ENCODE measurements around the gene C1QTNF9B. TPM values are rescaled to one million over a fixed set of nuclear protein-coding genes. Genes with fewer than 3 reads are reported as not detected.
"Not testable (repeated sequence)": the region's sequence is repeated elsewhere in the genome, so short reads cannot be mapped to it uniquely, and the experiment has no call there.

Gene C1QTNF9B
- total RNA-seq, 1 donor from 2014 or later: not detected

DNA sequence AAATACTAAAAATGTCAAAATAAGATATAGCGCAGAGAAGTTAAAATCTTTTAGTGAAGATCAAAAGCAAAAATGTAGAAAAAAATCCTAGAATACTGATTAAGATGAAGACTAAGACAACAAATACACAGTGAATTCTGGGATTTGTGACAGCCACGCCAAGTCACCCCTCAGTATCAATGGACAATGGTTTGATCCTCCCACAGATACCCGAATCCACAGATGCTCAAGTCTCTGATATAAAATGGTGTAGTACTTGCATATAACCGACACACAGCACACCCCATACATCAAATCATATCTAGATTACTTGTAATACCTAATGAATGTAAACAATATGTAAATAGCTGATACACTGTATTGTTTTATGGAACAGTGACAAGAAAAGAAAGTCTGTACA lies 14.0 kb downstream of the C1QTNF9B start:
- Mint-ChIP-seq H3K4me3 (no peak overlapping the region), H3K4me1 (peaks cover 10% of the 10 kb centered on the region), H3K27ac (no peak overlapping the region), H3K36me3 (ENCODE audit: low read depth) (peaks cover 46% of the 10 kb centered on the region), H3K9me3 (no peaks in the 10 kb centered on the region), H3K27me3 (no peaks in the 10 kb centered on the region)
- ATAC-seq (ENCODE audit: low read depth) (no peak), DNase-seq (no peak)
- ChIA-PET POLR2A (no interaction called here), CTCF (no interaction called here)
- intact Hi-C loops (cut with micrococcal nuclease): no loop called here
- TF ChIP-seq, protein P1, sequence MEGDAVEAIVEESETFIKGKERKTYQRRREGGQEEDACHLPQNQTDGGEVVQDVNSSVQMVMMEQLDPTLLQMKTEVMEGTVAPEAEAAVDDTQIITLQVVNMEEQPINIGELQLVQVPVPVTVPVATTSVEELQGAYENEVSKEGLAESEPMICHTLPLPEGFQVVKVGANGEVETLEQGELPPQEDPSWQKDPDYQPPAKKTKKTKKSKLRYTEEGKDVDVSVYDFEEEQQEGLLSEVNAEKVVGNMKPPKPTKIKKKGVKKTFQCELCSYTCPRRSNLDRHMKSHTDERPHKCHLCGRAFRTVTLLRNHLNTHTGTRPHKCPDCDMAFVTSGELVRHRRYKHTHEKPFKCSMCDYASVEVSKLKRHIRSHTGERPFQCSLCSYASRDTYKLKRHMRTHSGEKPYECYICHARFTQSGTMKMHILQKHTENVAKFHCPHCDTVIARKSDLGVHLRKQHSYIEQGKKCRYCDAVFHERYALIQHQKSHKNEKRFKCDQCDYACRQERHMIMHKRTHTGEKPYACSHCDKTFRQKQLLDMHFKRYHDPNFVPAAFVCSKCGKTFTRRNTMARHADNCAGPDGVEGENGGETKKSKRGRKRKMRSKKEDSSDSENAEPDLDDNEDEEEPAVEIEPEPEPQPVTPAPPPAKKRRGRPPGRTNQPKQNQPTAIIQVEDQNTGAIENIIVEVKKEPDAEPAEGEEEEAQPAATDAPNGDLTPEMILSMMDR (IDR thresholded peaks at IDR 0.05): no peak

DNA sequence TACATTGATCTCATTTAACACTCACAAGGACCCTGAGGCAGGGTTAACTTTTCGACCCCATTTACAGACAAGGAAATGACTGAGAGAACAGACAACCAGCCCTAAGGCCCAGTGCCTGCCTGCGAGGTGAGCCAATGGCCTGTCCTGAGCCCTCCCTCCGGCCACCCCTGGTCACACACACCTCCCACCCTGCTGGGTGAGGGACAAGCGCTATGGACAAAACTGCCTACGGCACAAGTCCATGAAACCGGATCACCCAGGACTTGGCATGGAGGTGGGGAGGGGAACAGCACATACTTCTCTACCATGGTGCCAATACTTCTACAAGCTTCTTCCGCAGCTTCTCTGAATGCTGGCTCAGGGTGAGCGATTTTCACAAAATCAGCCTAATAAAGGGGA lies 15.9 kb downstream of the C1QTNF9B start:
- ATAC-seq (ENCODE audit: low read depth); H3K4me3 Mint-ChIP-seq; intact Hi-C loops (cut with micrococcal nuclease); H3K27me3 Mint-ChIP-seq; DNase-seq; H3K4me1 Mint-ChIP-seq; CTCF ChIA-PET; H3K27ac Mint-ChIP-seq; H3K9me3 Mint-ChIP-seq; POLR2A ChIA-PET: not testable (repeated sequence)
- peaks cover 49% of the 10 kb centered on the region for H3K36me3 Mint-ChIP-seq (ENCODE audit: low read depth)

DNA sequence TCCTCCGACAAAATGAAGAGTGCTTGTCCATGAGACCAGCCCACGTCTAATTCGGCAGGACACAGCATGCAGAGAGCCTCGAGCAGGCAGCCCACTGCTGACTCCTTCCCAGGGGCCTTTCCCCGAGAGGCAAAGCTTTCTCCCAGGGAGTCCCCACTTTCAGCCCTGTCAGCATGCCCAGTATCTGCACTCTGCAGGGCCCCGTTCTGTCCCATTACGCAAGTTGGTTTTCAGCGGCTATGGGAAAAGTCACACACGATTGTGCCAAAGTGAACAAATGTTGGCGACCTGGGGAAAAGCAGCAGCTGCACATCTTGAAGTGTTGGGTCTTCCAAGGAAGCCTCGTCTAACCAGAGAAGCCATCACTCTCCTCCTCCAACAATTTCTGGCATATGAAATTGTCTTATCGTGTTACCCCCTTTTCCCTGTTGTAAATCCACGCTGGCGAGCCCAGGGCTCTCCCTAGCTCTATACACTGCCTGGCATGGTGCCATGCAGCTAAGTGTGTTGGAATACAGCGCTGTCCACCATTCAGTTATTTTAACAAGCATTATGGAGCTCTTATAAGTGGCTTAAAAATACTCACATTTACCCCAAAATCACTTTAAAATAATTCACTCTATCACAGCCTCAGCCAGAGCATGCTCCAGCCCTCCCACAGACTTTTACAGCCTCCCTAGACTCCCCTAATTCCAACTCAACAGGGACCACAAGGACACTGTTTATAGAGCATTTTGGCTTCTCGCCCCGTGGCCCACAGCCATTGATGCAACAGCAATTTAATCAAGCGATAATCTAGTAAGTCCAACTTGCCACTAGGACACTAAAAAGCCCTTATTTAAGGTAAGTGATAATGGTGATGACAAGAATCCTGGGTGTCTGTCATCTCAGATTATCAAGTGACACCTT lies 16.6 kb downstream of the C1QTNF9B start:
- DNase-seq, H3K4me1 Mint-ChIP-seq: not testable (repeated sequence)

DNA sequence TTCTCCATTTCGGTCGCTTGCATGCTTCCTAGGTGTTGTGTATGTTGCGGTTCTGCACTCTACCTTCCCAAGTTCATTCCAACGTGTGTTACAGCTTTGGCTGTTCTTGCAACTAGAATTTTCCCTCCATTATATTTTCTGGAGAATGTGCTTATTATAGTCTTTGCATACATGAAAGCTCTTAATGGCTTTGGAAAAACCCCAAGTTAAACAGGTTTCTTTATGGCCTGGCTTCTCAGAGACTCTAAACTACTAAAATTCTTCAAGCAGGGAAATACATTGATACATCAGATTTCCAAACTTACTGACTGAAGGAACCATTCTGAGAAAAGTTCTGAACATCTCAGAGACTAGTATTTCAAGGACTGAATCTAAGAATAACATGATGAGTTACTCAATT lies 20.0 kb downstream of the C1QTNF9B start:
- Mint-ChIP-seq H3K36me3 (ENCODE audit: low read depth) (peaks cover 49% of the 10 kb centered on the region), H3K27ac (no peak overlapping the region), H3K27me3 (no peaks in the 10 kb centered on the region), H3K9me3 (no peaks in the 10 kb centered on the region), H3K4me3 (no peak overlapping the region), H3K4me1 (no peaks in the 10 kb centered on the region)
- ATAC-seq (ENCODE audit: low read depth): no peak
- intact Hi-C loops (cut with micrococcal nuclease): no loop called here
- CTCF ChIA-PET: no interaction called here
- TF ChIP-seq, protein P1 (IDR thresholded peaks at IDR 0.05): no peak
- DNase-seq: no peak
- POLR2A ChIA-PET: interaction anchor here (0.6 kb wide), 1 partner anchor 13 kb away, joined by 3 read pairs; no protein-coding TSS in a partner anchor

More for the DNA sequence above, 16.6 kb downstream of the C1QTNF9B start:
- peaks cover 56% of the 10 kb centered on the region for H3K36me3 Mint-ChIP-seq (ENCODE audit: low read depth)
- POLR2A ChIA-PET; H3K27ac Mint-ChIP-seq; CTCF ChIA-PET; intact Hi-C loops (cut with micrococcal nuclease); H3K4me3 Mint-ChIP-seq; H3K27me3 Mint-ChIP-seq; H3K9me3 Mint-ChIP-seq; ATAC-seq (ENCODE audit: low read depth): not testable (repeated sequence)

DNA sequence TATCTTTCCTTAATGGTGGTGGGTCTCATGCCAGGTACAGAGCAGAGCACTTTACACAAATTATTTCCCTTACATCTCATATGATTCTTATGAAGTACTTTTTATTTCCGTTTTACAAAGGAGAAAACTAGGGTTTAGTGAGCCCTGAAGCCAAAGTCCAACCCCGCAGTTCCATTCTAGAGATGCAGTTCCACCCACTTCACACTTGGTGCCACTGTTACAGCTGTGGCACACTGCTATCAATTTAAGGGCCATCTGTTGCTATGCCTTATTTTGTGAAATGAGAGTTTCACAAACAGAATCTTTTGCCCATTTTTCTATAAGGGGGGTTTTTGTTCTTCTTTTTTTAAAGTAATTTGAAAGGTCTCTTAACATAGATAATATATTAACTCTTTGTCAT lies 21.0 kb downstream of the C1QTNF9B start:
- no peak overlapping the region for H3K27ac Mint-ChIP-seq
- DNase-seq (no peak), ATAC-seq (ENCODE audit: low read depth) (no peak)
- no peak overlapping the region for H3K4me3 Mint-ChIP-seq
- peaks cover 42% of the 10 kb centered on the region for H3K36me3 Mint-ChIP-seq (ENCODE audit: low read depth)
- H3K4me1 Mint-ChIP-seq: peaks cover 4% of the 10 kb centered on the region
- ChIA-PET CTCF (no interaction called here), POLR2A (no interaction called here)
- TF ChIP-seq, protein P1 (IDR thresholded peaks at IDR 0.05): no peak
- intact Hi-C loops (cut with micrococcal nuclease): no loop called here
- H3K9me3 Mint-ChIP-seq: no peaks in the 10 kb centered on the region
- H3K27me3 Mint-ChIP-seq: no peaks in the 10 kb centered on the region

DNA sequence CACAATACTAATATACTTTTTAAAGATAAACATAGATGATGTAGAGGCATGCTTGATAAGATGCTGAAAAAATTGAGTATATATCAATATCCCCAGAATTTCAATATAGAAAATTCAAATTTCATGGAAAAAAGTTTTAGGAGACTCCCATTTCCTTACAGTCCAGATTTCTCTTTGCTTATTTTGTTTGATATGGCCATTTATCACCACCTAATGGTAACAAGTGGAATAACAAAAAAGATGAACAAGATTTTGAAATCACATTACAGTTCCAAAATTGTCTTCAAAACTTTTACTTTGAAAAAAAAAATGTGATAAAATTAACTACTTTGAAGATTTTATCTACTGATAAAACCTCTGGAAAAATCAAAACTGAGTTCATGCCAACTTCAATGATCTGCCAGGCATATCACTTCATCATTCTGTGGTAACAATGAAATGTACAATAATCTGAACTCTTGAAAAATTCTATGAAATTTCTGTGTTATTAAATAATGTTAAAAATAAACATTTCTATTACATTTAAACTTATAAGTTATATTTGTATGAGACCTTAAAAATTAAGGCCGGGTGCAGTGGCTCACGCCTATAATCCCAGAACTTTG lies 25.6 kb downstream of the C1QTNF9B start:
- Mint-ChIP-seq H3K4me1 (peaks cover 14% of the 10 kb centered on the region), H3K27ac (no peak overlapping the region), H3K27me3 (no peaks in the 10 kb centered on the region), H3K36me3 (ENCODE audit: low read depth) (peaks cover 21% of the 10 kb centered on the region), H3K9me3 (no peaks in the 10 kb centered on the region), H3K4me3 (no peak overlapping the region)
- intact Hi-C loops (cut with micrococcal nuclease): loop anchor here (1.0 to 5.0 kb wide), 9 partner anchors 61 to 464 kb away; no protein-coding TSS in a partner anchor
- ChIA-PET CTCF (no interaction called here), POLR2A (no interaction called here)
- ATAC-seq (ENCODE audit: low read depth) (no peak), DNase-seq (no peak)
- TF ChIP-seq, protein P1 (IDR thresholded peaks at IDR 0.05): peak; percentile 78
